ENCODE measurements around the gene CRB1.

CRB1 gene

DNA sequence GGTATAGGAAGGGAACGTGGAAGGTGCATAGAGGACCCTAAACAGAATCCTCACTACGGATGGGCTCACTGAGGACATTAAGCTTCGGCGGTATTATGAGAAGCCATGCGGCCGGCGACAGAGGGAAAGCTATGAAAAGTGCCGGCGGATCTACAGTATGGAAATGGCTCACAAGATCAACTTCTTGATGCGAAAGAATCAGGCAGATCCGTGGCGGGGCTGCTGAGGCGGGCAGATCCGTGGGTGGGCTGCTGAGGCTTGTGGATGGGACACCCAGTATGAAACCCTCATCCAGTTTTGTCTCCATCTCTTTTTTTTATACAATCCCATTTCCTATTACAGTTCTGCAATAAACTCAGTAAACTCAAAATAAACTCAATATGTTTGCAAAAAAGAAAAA, 95.8 kb downstream of the CRB1 start:
- Histone ChIP-seq H3K18ac (ENCODE audit: low read length) (no peak overlapping the region), H3K4me1 (ENCODE audit: control insufficient read depth in 2 of 2, insufficient read depth in 1 of 2, low read depth in 1 of 2, low read length in 2 of 2) (peaks cover 0 to 1% of the 10 kb centered on the region in 2 donors), H2BK12ac (ENCODE audit: low read length) (no peak overlapping the region), H2AK5ac (ENCODE audit: low read depth, low read length) (no peak overlapping the region), H2AFZ (ENCODE audit: low read length) (no peak overlapping the region), H3K9me3 (replicated peaks in 1 of 2; ENCODE audit: control insufficient read depth in 2 of 2, insufficient read depth in 1 of 2, low read depth in 1 of 2, low read length in 2 of 2) (no peaks in the 10 kb centered on the region), H3K27me3 (ENCODE audit: control insufficient read depth in 3 of 3, insufficient read depth in 3 of 3, low read depth in 1 of 3, low read length in 3 of 3) (no peaks in the 10 kb centered on the region), H4K8ac (ENCODE audit: low read depth, low read length) (no peak overlapping the region), H3K9ac (ENCODE audit: low read depth, low read length, poor library complexity) (no peak overlapping the region), H3K79me1 (ENCODE audit: low read depth, low read length) (no peaks in the 10 kb centered on the region), H2BK120ac (ENCODE audit: low read depth, low read length) (no peak overlapping the region), H2BK5ac (ENCODE audit: low read length) (no peak overlapping the region), H2BK15ac (ENCODE audit: low read length) (no peak overlapping the region), H3K4ac (ENCODE audit: low read length) (no peak overlapping the region), H3K14ac (ENCODE audit: low read length) (no peak overlapping the region), H3K27ac (replicated peaks; ENCODE audit: low read length) (no peak overlapping the region), H3K23ac (ENCODE audit: low read depth, low read length, poor library complexity) (no peak overlapping the region), H3K4me2 (ENCODE audit: insufficient read depth, low read length, poor library complexity, severe bottlenecking) (no peak overlapping the region), H4K91ac (ENCODE audit: low read depth, low read length, poor library complexity) (no peak overlapping the region), H3K36me3 (replicated peaks in 1 of 2; ENCODE audit: control insufficient read depth in 2 of 2, insufficient read depth in 2 of 2, low read length in 2 of 2) (no peaks in the 10 kb centered on the region), H3K4me3 (ENCODE audit: low read length in 2 of 2) (no peak overlapping the region)
- no peak for DNase-seq (ENCODE audit: low spot score)
- no CpG with 5 or more reads among the region's 14 CpGs for WGBS, 2 donors (ENCODE audit: extremely low coverage in 2 of 2, insufficient read length in 2 of 2, insufficient replicate concordance in 1 of 2)

DNA sequence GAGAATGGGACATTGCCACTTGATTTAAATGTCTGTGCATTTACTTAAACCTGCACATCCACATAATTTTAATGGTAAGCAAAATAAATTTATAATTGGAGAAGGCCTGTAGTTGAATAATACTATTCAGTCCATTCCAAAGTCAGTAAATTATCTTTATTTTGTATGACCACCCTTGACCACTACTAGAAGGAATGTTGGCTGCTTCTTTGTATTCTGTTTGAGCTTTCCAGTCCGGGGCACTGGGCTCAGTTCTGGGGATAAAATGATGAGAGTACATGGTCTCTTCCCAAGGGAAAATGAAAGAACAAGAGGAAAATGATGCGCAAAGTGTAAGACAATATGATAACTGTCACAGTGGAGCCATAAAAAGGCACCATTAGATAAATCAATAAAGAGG, 98.9 kb downstream of the CRB1 start:
- Histone ChIP-seq H3K18ac (ENCODE audit: low read length) (no peak overlapping the region), H3K4me2 (ENCODE audit: insufficient read depth, low read length, poor library complexity, severe bottlenecking) (no peak overlapping the region), H2BK5ac (ENCODE audit: low read length) (no peak overlapping the region), H3K27me3 (ENCODE audit: control insufficient read depth in 3 of 3, insufficient read depth in 3 of 3, low read depth in 1 of 3, low read length in 3 of 3) (no peaks in the 10 kb centered on the region), H3K36me3 (replicated peaks in 1 of 2; ENCODE audit: control insufficient read depth in 2 of 2, insufficient read depth in 2 of 2, low read length in 2 of 2) (no peaks in the 10 kb centered on the region), H4K91ac (ENCODE audit: low read depth, low read length, poor library complexity) (no peak overlapping the region), H3K14ac (ENCODE audit: low read length) (no peak overlapping the region), H3K4me3 (ENCODE audit: low read length in 2 of 2) (no peak overlapping the region), H4K8ac (ENCODE audit: low read depth, low read length) (no peak overlapping the region), H2BK12ac (ENCODE audit: low read length) (no peak overlapping the region), H3K4me1 (ENCODE audit: control insufficient read depth in 2 of 2, insufficient read depth in 1 of 2, low read depth in 1 of 2, low read length in 2 of 2) (peaks cover 1 to 2% of the 10 kb centered on the region in 2 donors), H2AFZ (ENCODE audit: low read length) (no peak overlapping the region), H3K27ac (replicated peaks; ENCODE audit: low read length) (no peak overlapping the region), H3K23ac (ENCODE audit: low read depth, low read length, poor library complexity) (no peak overlapping the region), H3K9ac (ENCODE audit: low read depth, low read length, poor library complexity) (no peak overlapping the region), H2BK120ac (ENCODE audit: low read depth, low read length) (no peak overlapping the region), H3K79me1 (ENCODE audit: low read depth, low read length) (no peaks in the 10 kb centered on the region), H3K9me3 (replicated peaks in 1 of 2; ENCODE audit: control insufficient read depth in 2 of 2, insufficient read depth in 1 of 2, low read depth in 1 of 2, low read length in 2 of 2) (no peaks in the 10 kb centered on the region), H2BK15ac (ENCODE audit: low read length) (no peak overlapping the region), H2AK5ac (ENCODE audit: low read depth, low read length) (no peak overlapping the region), H3K4ac (ENCODE audit: low read length) (no peak overlapping the region)
- no peak for DNase-seq (ENCODE audit: low spot score)
- WGBS, 2 donors (ENCODE audit: extremely low coverage in 2 of 2, insufficient read length in 2 of 2, insufficient replicate concordance in 1 of 2): no CpG with 5 or more reads among the region's 2 CpGs

DNA sequence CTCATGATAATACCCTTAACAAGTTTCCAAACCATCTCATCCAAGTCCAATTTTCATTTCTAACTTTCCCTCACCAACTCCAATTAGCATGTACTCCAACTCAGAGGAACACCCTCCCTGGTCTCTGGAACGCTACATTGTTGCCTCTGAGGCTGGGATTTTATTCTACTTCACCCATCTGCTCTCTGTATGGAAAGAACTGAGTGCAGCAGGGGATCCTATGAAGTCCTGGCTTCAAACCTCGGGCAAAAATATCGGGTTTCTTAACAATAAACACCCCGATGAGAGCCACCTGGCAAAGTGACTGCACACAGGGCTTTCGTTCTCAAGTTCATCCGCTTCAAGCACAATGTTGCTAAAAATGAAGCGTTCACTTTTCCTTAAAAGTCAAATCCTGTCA, 99.6 kb downstream of the CRB1 start:
- H3K4me2 ChIP-seq (ENCODE audit: insufficient read depth, low read length, poor library complexity, severe bottlenecking): no peak overlapping the region
- H3K23ac ChIP-seq (ENCODE audit: low read depth, low read length, poor library complexity): no peak overlapping the region
- H3K9me3 ChIP-seq (replicated peaks in 1 of 2; ENCODE audit: control insufficient read depth in 2 of 2, insufficient read depth in 1 of 2, low read depth in 1 of 2, low read length in 2 of 2): no peaks in the 10 kb centered on the region
- no peak overlapping the region for H2BK5ac ChIP-seq (ENCODE audit: low read length)
- H3K14ac ChIP-seq (ENCODE audit: low read length): no peak overlapping the region
- no peak overlapping the region for H3K4ac ChIP-seq (ENCODE audit: low read length)
- no peak overlapping the region for H2AK5ac ChIP-seq (ENCODE audit: low read depth, low read length)
- no peak for DNase-seq (ENCODE audit: low spot score)
- H3K9ac ChIP-seq (ENCODE audit: low read depth, low read length, poor library complexity): no peak overlapping the region
- H3K27ac ChIP-seq (replicated peaks; ENCODE audit: low read length): no peak overlapping the region
- H3K18ac ChIP-seq (ENCODE audit: low read length): no peak overlapping the region
- H2BK12ac ChIP-seq (ENCODE audit: low read length): no peak overlapping the region
- H4K91ac ChIP-seq (ENCODE audit: low read depth, low read length, poor library complexity): no peak overlapping the region
- no peak overlapping the region for H2BK15ac ChIP-seq (ENCODE audit: low read length)
- no peak overlapping the region for H3K4me3 ChIP-seq (ENCODE audit: low read length in 2 of 2)
- no CpG with 5 or more reads among the region's 7 CpGs for WGBS, 2 donors (ENCODE audit: extremely low coverage in 2 of 2, insufficient read length in 2 of 2, insufficient replicate concordance in 1 of 2)
- H2BK120ac ChIP-seq (ENCODE audit: low read depth, low read length): no peak overlapping the region
- no peak overlapping the region for H2AFZ ChIP-seq (ENCODE audit: low read length)
- no peak overlapping the region for H4K8ac ChIP-seq (ENCODE audit: low read depth, low read length)
- no peaks in the 10 kb centered on the region for H3K27me3 ChIP-seq (ENCODE audit: control insufficient read depth in 3 of 3, insufficient read depth in 3 of 3, low read depth in 1 of 3, low read length in 3 of 3)
- peaks cover 1 to 3% of the 10 kb centered on the region in 2 donors for H3K4me1 ChIP-seq (ENCODE audit: control insufficient read depth in 2 of 2, insufficient read depth in 1 of 2, low read depth in 1 of 2, low read length in 2 of 2)
- H3K36me3 ChIP-seq (replicated peaks in 1 of 2; ENCODE audit: control insufficient read depth in 2 of 2, insufficient read depth in 2 of 2, low read length in 2 of 2): no peaks in the 10 kb centered on the region
- H3K79me1 ChIP-seq (ENCODE audit: low read depth, low read length): no peaks in the 10 kb centered on the region

GRCh38 chr1:197374428-197374827, 106.4 kb downstream of the CRB1 start:
- H3K18ac ChIP-seq (ENCODE audit: low read length): no peak overlapping the region
- peaks cover 0 to 3% of the 10 kb centered on the region in 2 donors for H3K4me1 ChIP-seq (ENCODE audit: control insufficient read depth in 2 of 2, insufficient read depth in 1 of 2, low read depth in 1 of 2, low read length in 2 of 2)
- no peak overlapping the region for H3K4me2 ChIP-seq (ENCODE audit: insufficient read depth, low read length, poor library complexity, severe bottlenecking)
- no peak overlapping the region for H4K8ac ChIP-seq (ENCODE audit: low read depth, low read length)
- no peaks in the 10 kb centered on the region for H3K36me3 ChIP-seq (replicated peaks in 1 of 2; ENCODE audit: control insufficient read depth in 2 of 2, insufficient read depth in 2 of 2, low read length in 2 of 2)
- no peak overlapping the region for H2BK120ac ChIP-seq (ENCODE audit: low read depth, low read length)
- no peak overlapping the region for H4K91ac ChIP-seq (ENCODE audit: low read depth, low read length, poor library complexity)
- H3K4ac ChIP-seq (ENCODE audit: low read length): no peak overlapping the region
- no peak overlapping the region for H2AK5ac ChIP-seq (ENCODE audit: low read depth, low read length)
- no peak overlapping the region for H3K23ac ChIP-seq (ENCODE audit: low read depth, low read length, poor library complexity)
- H2BK5ac ChIP-seq (ENCODE audit: low read length): no peak overlapping the region
- no peaks in the 10 kb centered on the region for H3K27me3 ChIP-seq (ENCODE audit: control insufficient read depth in 3 of 3, insufficient read depth in 3 of 3, low read depth in 1 of 3, low read length in 3 of 3)
- H3K4me3 ChIP-seq (ENCODE audit: low read length in 2 of 2): no peak overlapping the region
- no peaks in the 10 kb centered on the region for H3K79me1 ChIP-seq (ENCODE audit: low read depth, low read length)
- H3K9ac ChIP-seq (ENCODE audit: low read depth, low read length, poor library complexity): no peak overlapping the region
- H2BK15ac ChIP-seq (ENCODE audit: low read length): no peak overlapping the region
- H3K27ac ChIP-seq (replicated peaks; ENCODE audit: low read length): no peak overlapping the region
- DNase-seq (ENCODE audit: low spot score): no peak
- H2AFZ ChIP-seq (ENCODE audit: low read length): no peak overlapping the region
- H2BK12ac ChIP-seq (ENCODE audit: low read length): no peak overlapping the region
- no peak overlapping the region for H3K14ac ChIP-seq (ENCODE audit: low read length)
- no CpG with 5 or more reads among the region's 1 CpG for WGBS, 2 donors (ENCODE audit: extremely low coverage in 2 of 2, insufficient read length in 2 of 2, insufficient replicate concordance in 1 of 2)
- H3K9me3 ChIP-seq (replicated peaks in 1 of 2; ENCODE audit: control insufficient read depth in 2 of 2, insufficient read depth in 1 of 2, low read depth in 1 of 2, low read length in 2 of 2): no peaks in the 10 kb centered on the region
